ENCODE measurements around the gene ITPR3.

The ITPR3 gene

DNA sequence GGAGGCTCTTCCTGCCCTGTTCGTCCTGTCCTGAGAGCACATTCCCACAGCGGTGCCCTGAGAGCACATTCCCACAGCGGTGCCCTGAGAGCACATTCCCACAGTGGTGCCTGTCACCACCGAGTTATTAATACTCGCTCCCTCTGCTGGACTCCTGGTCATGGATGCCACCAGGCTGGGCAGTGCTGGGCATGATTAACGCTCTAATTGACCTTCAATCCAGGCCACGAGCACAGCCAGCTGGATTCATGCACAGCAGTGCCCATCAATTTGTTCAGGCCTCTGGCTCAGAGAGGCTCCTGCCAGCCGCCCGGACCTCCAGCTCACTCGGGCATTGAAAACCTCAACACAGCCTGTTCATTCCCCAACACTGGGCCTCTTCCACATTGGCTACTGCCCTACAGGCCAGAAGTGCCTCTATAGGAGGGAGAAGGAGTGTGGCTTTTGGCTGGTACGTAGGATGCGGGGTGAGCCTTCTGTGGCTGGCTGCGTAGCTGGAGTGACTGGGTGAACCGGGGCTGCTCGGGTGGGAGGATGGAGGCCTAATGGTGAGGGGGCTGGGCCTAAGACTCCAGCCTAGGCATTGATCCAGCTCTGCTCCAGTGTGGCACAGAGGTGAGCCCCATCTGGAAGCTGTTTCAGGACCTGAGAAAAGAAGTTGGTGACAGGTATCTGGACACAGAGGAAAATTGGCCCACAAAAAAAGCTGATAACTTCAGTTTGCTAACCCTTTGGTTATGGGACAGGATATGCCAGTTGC is 116.3 kb downstream of the ITPR3 start:
- DNase-seq (ENCODE audit: low spot score) = no peak

GRCh38 chr6:33738153-33738552 is 117.0 kb downstream of the ITPR3 start:
- no peak for DNase-seq (ENCODE audit: low spot score)

- no peak for DNase-seq (ENCODE audit: low spot score)
Measured at GRCh38 chr6:33738879-33739278, 117.8 kb downstream of the ITPR3 start.

- no peak for DNase-seq (ENCODE audit: low spot score)
Measured at GRCh38 chr6:33739571-33739970, 118.4 kb downstream of the ITPR3 start.

DNA sequence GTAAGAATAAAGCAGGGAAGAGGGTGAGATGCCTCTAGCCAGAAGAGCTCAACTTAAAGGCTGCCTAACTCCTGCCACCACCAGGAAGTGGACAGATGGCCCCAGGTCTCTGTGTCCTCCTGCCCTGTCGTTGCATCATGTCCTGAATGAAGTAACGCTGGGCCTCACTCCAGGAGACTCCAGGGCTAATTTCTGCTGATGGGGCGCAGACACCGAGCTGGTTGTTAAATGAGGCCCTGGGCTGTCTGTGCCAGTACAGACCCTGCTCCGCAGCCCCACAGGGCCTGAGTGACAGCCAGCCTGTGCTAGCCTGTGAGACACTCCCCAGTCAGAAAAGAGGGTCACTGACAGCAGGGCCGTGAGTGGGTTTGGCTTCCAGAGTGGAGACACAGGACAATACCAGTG is 119.1 kb downstream of the ITPR3 start:
- peak; percentile 32 for DNase-seq (ENCODE audit: low spot score)

GRCh38 chr6:33740794-33741193 is 119.7 kb downstream of the ITPR3 start:
- DNase-seq (ENCODE audit: low spot score) = no peak

DNA sequence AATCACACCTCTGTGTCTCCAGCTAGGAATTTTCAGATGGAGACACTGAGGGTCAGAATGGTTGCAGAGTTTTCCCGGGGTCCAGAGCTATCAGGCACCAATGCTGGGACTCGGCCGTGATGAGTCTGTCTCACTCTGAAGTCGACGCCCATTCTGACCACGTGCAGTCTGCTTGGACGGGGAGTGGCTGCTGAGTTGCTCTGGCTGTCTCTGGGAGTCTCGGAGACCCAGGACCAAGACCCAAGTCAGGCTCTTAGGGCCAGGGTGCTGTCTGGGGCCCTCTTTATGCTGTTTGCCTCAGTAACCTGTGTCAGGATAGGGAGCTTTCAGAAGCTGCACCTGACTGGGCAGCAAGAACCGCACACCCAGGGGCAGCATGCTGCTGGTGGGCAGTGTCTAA is 121.0 kb downstream of the ITPR3 start:
- peak; percentile 34 for DNase-seq (ENCODE audit: low spot score)

GRCh38 chr6:33742837-33743236 is 121.7 kb downstream of the ITPR3 start:
- DNase-seq (ENCODE audit: low spot score) = no peak

DNA sequence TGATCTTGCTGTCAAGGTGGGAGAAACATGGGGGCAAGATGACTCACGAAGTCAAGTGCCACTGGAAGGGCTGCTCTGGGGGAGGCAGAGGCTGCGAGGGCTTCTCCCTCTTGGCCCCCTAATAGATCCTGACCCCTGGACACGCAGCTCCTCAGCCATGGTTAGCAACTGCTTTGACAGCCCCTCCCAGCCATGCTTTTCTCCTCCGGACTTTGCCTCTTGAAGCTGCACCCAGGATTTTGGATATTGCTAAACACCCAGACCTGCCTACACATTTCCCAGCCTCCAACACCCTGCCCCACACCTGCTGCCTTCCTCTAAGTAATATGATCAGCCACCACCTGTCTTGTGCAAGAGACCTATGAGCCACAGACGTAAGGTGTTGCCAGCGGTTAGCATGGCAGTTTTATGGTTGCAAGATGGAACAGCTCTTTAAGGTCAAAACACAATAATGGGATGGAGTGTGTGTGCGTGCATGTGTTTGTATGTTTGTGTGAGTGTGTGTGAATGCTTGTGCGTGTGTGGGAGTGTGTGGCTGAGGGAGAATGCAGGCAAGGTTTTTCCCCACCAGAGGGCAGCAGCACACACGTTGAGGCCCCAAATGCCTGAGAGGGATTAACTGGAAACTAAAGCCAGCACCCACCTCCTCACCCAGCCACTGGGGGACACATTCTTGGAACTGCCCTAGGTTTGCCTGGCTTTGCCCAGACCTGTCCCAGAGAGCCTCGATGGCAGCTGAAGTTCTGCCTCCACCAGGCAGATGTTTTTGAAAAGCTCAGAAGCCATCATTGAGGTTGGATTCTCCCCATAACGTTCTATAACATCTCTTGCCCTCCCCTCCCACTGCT is 123.1 kb downstream of the ITPR3 start:
- DNase-seq (ENCODE audit: low spot score) = peak; percentile 87

DNA sequence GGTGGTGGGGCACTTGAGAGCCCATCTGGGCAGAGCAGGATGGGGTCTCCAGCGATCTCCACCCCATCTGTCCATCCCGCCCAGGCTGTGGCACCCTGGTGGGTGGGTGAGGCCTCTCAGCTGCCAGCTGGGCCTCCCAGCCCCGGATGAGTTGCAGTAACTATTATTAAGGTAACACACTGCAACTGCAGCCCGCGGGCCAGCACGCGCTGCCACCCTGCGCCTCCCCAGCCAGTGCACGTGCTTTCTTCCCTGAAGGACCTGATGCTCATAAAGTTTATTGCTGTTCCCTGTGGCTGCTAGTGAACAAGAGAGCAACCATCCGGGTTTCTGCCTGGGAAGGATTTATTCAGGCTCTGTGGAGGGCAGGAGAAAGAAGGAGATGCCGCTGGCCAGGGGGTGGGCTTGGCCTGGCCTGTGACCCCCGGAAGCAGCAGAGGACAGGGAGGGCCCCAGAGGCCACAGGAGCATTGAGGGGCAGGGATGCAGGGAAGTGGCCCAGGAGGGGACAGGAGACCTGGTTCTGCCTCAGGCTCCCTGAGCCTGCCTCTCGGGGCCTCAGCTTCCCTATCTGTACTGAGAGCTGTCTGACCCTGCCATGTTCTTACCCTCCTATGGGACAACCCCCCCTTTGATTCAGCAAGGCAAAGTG is 123.9 kb downstream of the ITPR3 start:
- DNase-seq (ENCODE audit: low spot score) = no peak

- no peak for DNase-seq (ENCODE audit: low spot score)
Measured at GRCh38 chr6:33745548-33745947, 124.4 kb downstream of the ITPR3 start.
